Epidermal melanocyte (primary cell): ENCODE measurements around the gene IP6K3.

ENCODE experiments used
- DNase-seq: peaks from one replicate; pipeline ENCODE4 v3.0.0; 2011; ENCODE audit warnings: low spot score; ENCODE audit not compliant: insufficient read length

Gene IP6K3

GRCh38 chr6:33705955-33706725 is 40.6 kb downstream of the IP6K3 start:
- no peak for DNase-seq

DNA sequence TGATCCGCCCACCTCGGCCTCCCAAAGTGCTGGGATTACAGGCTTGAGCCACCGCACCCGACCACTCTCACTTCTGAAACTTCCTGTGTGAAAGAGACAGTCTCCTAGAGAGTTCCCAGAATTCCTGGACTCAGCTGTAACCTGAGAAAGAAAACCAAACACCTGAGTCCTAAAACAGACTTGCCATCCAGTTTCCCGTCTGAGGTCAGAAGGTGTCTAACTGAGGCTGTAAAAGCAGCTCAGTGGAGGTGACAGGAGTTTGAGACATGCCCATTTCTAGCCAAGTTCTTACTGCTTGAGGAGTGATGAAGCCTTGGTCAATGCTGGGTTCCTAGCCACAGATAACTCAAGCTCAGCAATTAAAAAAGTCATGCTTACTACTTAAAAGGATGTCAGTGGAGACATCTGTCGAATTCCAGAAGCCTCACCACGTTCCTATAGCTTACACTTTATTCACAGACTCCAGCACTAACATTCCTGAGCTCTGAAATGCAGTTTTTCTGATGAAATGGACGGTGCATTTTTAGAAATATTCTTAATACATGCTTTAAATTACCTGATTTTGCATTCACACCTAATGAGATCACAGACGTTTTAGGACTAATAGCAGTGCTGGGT is 41.3 kb downstream of the IP6K3 start:
- no peak for DNase-seq

DNA sequence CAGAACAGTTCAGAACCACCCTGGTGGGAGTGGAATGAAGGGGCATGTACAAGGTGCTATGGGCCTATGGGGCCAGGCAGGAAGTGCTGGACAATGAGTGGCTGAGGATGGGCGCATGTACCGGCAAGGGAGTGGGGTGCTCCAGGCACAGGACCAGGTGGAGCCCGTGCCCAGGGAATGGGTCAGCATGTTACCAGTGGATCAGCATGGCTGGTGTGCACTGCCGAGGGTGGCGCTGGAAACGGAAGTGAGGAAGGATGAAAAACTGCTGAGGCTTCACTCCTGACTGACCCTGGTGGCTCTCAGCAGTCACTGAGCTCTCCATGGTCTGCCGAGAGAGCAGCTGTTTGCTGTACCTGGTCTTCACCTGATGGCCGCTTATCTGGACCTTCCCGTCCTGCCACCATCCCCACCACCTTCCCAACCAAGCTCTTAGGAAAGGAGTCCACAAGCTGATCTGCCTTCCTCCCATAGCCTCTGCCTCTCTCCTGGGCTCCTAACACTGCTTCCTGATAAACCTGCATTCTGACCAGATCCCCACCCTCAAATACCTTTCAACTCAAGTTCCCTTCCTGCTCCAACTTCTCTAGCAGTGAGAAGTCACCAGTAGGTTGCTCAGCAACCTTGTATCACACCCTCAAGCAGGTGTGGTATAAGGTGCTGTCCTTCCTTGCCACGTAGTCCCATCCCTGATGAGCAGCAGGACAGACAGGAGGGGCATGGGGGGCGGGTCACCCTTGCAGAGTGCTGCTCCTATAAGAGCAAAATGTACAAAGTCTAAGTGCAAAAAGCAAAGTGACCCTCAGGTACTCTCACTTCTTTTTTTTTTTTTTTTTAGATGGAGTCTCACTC is 42.3 kb downstream of the IP6K3 start:
- no peak for DNase-seq

- peak; percentile 58 for DNase-seq
These were observed 44.2 kb downstream of the IP6K3 start for GRCh38 chr6:33702345-33702977.

- DNase-seq, result peak; percentile 49
These were observed 46.2 kb downstream of the IP6K3 start for GRCh38 chr6:33700391-33701050.

- no peak for DNase-seq
These were observed 47.0 kb downstream of the IP6K3 start for GRCh38 chr6:33699739-33700138.

DNA sequence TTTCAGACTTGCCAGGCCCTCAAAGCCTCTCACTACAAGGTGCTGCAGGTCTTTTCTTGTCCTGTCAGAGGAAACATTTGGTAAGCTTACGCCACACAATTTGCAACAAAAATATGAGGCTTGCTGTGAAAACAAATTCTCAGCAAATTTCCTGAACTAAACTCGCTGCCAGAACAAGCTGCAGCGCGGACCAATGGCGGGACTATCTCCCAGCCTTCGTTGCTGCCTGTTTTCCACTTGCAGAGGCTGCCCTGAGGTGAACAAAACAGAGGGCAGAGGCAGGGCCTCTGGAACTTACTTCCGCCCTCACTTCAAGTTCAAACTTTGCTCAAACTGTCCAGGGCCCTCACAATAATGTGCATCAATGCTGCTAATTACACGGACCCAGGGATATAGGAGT is 47.6 kb downstream of the IP6K3 start:
- DNase-seq, result no peak

GRCh38 chr6:33698494-33698893 is 48.2 kb downstream of the IP6K3 start:
- no peak for DNase-seq

DNA sequence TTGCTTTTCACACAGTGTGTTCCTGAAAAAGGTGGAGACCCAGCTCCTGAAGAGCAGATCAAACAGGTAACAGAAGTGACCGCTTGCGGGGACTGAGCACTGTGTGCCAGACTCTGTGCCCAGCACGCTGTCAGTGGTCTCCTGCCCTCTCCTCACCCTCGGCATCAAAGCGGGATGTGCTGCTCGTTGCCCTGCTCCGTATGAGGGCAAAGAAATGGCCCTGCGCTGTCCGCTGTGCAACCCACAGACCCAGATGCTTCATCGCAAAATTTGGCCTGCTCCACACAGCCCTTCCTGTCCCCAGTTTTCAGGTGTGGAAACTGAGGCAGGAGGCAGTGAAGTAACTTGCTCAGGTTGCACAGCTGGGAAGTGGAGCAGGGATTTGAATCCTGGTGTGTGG is 48.9 kb downstream of the IP6K3 start:
- DNase-seq, result no peak

GRCh38 chr6:33696548-33697518 is 49.9 kb downstream of the IP6K3 start:
- DNase-seq, result peak; percentile 32

GRCh38 chr6:33696076-33696475 is 50.6 kb downstream of the IP6K3 start:
- no peak for DNase-seq

- DNase-seq, result no peak
These were observed 51.2 kb downstream of the IP6K3 start for GRCh38 chr6:33695451-33695887.

- no peak for DNase-seq
These were observed 51.7 kb downstream of the IP6K3 start for GRCh38 chr6:33694977-33695376.

DNA sequence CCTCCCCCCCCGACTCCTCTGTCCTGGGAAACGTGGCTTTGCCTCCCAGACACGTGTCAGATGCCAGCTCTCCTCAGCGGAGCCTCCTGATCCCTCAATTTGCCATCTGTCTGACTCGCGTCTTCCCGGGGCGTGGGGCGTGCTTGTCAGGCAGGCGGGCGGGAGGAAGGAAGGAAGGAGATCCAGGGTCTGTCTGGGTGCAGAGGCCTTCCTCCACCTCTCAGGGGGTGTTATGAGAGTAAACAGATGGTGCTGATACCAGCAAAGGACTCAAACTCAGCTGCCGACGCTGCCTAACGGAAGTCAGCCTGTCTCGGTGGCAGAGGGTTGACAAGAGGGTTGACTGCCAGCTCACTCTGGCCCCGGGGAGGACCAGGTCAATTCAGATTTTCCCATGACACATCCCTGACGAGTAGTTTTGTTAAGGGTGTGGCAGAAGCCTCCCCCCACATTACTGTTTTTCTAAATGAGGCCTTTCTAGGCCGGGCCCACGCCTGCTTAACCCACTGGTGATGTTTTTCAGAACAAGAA is 52.2 kb downstream of the IP6K3 start:
- DNase-seq, result no peak

DNA sequence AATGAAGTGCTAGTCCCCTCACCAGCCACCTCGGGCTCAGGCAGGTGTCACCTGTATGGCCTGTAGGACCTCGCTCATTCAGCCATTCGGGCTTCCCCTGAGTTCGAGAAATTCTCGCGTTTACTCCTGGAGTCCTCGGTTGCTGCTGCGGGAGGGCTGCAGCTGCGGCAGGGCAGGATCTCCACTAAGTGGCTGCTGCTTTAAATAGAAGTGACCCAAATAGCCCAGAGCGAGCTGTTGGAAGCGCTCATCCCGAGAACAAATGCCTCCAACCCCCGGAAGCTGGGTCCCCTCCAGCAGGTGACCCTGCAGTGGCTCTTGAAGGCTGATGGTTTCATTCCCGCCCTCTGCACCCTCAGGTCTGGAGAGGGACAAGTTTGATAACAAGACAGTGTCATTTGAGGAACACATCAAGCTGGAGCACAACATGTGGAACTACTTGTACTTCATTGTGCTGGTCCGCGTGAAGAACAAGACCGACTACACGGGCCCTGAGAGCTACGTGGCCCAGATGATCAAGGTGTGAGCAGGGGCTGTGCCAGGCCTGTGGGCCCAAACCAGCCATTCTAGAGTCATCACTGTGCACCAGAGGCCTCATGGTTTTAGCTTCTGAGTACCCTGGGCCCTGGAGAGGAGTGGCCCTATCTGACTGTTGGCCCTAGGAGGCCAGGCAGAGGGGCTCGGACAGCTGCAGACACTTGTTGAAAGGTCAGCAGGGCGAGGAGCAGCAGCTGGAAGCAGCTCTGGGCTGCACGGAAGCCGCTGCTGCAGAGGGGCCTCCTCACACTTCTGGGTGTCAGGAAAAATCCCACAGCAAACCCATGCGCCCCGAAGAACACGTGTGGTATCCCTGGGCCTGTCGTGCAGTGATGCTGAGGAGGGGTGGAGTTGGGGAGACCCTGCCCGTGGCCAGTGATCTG is 53.3 kb downstream of the IP6K3 start:
- no peak for DNase-seq

GRCh38 chr6:33692760-33693158 is 53.9 kb downstream of the IP6K3 start:
- DNase-seq, result no peak

- no peak for DNase-seq
These were observed 54.5 kb downstream of the IP6K3 start for GRCh38 chr6:33692078-33692759.

DNA sequence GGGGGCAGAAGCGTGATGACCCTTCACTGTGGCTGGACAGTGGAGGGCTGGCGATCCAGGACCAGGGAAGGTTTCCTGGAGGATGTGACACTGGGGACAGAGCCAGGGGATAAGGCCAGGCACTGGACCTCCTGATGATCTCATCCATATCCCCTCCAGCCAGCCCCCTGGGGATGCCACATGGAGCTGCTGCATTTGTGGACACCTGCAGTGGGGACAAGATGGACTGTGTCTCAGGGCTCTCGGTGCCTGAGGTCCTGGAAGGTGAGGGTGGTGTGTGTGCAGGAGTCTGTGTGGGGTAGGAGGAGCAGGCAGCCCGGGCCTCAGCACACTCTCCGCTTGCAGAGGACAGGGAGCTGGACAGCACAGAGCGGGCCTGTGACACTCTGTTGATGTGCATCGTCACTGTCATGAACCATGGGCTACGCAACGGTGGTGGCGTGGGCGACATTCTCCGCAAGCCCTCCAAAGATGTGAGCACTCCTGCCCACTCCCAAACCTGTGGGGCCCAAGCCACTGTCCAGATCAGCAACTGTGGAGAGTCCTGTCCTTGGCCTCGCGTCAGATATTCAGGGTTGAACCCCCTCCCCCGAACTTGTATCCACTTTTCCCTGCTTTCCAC is 55.1 kb downstream of the IP6K3 start:
- no peak for DNase-seq
